Hematopoietic multipotent progenitor cell treated with erythropoietin and hydrocortisone succinate and interleukin-3 and kit ligand, for 15 days (in vitro differentiated cells): ENCODE measurements around the gene NOP10.
"Not testable (repeated sequence)": the region's sequence is repeated elsewhere in the genome, so short reads cannot be mapped to it uniquely, and the experiment has no call there.

Source experiments
- DNase-seq: peaks from one replicate; pipeline ENCODE4 v3.0.0-alpha.2; 2015; ENCODE audit warnings: low spot score

The NOP10 gene

DNA sequence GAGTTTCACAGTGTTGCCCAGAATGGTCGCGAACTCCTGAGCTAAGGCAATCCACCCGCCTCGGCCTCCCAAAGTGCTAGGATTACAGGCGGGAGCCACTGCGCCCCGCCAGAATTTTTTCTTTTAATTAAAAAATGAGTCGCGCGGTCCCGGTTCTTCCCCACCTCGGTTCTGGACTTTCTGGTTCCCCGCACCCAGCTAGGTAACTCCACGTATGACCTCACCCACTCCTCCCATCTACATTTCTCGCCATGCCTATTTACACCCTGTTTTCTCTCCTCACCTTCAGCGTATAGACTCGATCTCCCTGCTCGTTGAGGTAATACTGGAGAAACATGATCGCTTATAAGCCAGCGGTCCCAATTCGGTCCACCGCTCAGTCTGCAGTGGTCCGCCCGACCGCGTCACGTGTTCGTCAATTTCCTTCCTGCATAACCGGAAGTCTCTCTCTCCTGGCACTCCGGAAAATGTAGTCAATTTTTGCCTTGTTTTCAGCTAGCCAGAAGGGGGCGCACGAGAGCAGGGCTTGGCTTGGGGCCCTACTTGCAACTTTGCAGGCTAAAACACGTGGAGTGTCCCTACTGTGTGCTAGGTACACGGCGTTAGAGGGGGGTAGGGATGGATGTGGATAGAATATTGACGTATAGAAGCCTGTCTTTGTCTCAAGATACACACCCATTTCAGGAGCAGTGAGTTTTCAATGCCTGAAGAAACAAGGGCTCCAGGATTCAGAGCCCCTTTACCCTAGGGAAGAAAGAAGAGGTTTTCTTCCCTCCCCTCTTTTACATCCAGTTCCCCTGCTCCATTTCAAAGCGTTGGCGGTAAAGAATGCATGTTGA lies at the start of gene NOP10, which contains the start of gene NUTM1:
NOP10 (minus strand) TSS at position 400 of the 839 bp plus-strand sequence; CDS start at position 337, 63 bp downstream.
NUTM1 (plus strand) TSS at position 579 of the 839 bp plus-strand sequence. CDS start 382 bp downstream, outside the sequence.
- DNase-seq: peak; percentile 93

DNA sequence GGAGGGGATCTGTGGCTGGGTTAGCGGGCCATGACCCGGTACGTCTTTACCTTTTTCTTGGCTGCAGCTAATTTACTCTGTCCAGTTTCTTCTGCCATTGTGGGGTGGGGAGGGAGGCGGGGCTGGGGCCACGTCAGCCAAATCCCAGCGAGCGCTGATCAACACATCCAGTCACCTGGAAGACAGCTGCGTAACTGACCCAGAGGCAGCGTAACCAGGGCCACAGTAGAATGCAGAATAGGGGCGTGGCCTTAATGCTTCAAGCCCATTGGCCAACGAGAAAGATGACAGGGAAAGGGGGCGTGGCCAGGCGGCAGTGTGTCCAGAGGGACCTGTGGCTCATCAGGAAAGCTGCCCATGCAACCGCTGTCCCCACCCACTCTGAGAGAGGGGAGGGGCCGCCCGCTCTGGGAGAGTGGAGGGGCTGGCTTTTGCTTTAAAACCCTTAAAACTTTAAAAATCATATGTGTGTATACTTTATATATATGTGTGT lies 46.7 kb upstream of the NOP10 start:
- DNase-seq: not testable (repeated sequence)

DNA sequence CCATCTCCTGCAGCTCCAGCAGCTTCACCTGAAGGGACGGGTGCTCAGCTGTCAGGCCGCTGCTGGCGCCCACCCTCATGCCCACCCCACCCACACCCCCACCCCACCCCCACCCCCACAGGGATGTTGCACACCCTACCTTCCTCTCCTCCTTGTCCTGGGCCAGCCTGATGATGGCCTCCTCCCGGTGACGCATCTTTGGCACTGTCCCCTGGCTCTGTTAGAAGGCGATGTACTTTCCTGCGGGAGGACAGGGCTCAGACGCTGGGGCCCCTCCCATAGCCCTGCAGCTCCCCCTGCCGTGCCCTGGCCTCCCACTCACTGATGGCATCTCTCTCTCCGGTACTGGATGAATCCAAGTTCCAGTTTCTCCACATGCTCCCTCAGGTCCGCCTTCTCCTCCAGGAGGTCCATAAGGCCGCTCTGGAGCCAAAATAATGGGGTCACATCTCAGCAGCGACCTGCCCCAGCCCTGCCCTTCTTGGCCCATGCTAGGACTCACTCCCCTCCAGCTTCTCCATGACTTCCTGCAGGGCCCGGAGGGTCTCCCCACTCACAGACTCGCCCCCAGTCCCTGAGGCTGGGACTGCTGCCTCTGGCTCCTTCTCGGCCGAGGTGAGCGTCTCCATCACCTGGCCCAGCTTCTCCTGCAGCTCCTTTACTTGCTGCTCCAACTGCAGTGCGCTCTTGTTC lies 39.0 kb upstream of the NOP10 start:
- not testable (repeated sequence) for DNase-seq

GRCh38 chr15:34380491-34380890 lies 37.6 kb upstream of the NOP10 start:
- DNase-seq: not testable (repeated sequence)

DNA sequence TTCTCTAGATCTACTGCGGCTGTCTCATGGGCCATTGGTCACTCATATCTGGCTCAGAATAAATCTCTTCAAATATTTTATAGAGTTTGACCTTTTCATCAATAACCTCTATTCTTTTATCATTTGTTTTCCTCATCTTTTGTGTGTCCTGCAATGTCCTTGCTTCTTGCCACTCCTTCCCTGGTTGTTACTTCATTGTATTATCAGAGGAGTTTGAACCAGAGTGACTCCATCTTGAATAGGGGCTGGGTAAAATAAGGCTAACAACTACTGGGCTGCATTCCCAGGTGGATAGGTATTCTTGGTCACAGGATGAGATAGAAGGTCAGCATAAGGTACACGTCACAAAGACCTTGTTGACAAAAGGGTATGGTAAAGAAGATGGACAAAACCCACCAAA lies 33.9 kb upstream of the NOP10 start:
- no peak for DNase-seq

GRCh38 chr15:34375541-34375940 lies 32.6 kb upstream of the NOP10 start:
- DNase-seq: not testable (repeated sequence)

GRCh38 chr15:34374816-34375215 lies 31.9 kb upstream of the NOP10 start:
- no peak for DNase-seq

DNA sequence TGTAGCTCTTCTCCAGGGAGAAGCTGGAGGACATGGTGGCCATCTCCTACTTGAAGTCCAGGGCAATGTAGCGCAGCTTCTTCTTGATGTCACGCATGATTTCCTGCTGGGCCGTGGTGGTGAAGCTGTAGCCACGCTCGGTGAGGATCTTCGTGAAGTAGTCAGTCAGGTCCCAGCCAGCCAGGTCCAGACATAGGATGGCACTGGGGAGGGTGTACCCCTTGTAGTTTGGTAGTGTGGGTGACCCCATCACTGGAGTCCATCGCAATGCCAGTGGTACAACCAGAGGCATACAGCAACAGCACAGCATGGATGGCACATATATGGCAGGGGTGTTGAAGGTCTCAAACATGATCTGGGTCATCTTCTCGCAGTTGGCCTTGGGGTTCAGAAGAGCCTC lies 31.0 kb upstream of the NOP10 start:
- no peak for DNase-seq

DNA sequence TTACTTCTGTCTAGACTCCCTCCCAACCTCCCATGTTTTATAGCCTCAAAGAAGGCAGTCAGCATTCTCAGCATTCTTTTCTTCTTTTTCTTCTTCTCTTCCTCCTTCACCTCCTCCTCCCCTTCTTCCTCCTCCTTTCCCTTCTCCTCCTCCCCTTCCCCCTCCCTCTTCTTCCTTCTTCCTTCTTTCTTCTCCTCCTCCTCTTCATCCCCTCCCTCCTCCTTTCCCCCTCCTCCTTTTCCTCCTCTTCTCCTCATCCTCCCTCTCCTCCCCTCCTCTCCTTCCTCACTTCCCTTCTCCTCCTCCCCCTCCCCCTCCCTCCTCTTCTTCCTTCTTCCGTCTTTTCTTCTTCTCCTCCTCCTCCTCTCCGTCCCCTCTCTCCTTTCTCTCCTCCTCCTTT lies 27.7 kb upstream of the NOP10 start:
- no peak for DNase-seq

- DNase-seq: no peak
Observed at GRCh38 chr15:34370129-34370528, 27.2 kb upstream of the NOP10 start.

- DNase-seq: peak; percentile 88
Observed at GRCh38 chr15:34367101-34368081, 24.5 kb upstream of the NOP10 start, which contains the start of gene LPCAT4. TSS of gene LPCAT4 (minus strand) at chr15:34367196. CDS start at chr15:34367100, 96 bp downstream.

GRCh38 chr15:34366271-34367065 lies 23.5 kb upstream of the NOP10 start:
- peak; percentile 17 for DNase-seq

DNA sequence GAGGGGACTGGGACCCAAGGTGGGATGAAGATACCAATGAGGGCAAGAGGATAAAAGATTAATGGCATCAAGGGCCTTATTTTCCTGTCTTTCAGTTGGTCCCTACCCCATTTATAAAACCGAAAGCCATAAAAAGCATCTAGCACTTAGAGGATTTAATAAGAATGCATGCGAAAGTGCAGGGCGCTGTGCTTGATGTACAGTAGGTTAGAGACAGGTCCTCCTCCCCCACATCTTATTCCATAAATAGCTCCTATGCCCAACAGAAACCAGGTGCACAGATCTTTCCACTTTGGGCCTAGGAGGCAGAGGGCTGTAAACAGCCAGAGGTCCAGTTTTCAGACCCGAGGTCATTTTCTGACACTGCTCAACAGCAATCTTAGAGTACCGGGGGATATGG lies 22.9 kb upstream of the NOP10 start:
- no peak for DNase-seq

DNA sequence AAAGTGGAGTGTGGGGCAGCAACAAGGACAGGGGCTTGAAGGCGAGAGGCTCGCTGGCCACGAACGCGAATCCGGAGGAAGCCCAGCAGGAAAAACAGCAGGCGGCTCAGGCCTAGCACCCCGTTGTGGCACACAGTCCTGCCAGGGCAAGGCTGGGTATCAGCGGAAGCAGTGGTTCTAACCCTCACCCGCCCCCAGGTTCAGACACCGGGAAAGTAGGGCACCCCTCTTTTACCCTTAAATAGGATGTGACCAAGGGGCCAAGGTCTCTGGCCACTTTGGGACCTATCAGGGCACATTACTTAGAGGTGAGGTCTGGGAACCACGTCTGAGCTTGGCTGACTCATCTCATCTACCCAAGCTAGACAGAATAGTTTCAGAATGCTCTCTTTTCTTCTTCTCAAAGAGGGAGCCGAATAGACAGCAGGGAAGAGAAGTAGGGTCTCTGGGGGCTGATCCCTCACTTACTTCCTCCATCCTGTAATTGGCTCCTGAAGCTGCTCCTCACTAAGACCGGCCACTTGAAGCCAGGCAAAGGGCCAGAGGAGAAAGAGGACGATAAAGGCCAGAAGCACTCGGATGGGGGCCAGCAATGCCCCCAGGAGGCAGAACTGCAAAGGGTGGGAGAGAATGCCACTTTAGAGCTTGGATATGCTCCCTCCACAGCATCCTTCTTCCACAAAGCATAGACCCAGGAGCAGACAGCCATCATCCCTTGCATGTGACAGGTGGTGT lies 22.3 kb upstream of the NOP10 start:
- no peak for DNase-seq

DNA sequence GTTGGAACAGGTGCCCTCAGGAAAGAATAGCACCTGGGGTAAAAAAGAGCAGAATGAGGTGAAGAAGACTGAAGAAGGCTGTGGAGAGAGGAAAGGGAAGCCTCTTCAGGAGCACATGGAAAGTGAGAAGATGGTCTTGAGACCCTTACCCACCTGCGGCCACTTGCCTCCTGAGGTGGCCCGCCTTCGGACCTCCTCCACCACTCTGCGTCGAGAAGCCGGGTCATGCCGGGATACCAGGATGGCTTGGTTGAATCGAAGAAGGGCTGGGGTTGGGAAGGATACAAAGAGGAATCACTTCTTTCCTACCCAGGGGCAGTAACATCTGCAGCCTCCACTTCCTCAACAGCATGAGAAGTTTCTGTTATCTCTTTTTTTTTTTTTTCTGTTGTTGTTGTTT lies 21.1 kb upstream of the NOP10 start:
- no peak for DNase-seq

- no peak for DNase-seq
Observed at GRCh38 chr15:34362047-34362773, 19.3 kb upstream of the NOP10 start.

- no peak for DNase-seq
Observed at GRCh38 chr15:34361278-34361677, 18.3 kb upstream of the NOP10 start.

DNA sequence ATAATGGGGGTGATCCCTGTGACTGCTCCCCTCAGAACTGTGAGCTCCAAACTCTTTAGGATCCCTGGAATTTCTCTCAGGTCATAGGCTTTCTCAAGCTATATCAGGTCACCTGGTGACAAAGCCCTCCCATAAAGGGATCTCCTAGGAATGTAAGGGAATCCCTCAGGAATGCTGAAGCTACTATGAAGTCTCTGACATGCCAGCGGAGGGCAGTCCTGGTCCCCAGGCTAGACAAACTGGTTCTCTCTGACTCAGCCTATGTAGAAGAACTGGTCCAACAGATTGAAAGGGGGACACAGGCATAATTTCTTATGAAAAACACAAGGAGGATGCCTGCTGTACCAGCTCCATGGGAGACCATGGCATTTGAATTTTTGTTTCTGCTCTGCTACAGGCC lies 17.4 kb upstream of the NOP10 start:
- no peak for DNase-seq

- DNase-seq: no peak
Observed at GRCh38 chr15:34359416-34359815, 16.5 kb upstream of the NOP10 start.
